Glutamatergic neuron (in vitro differentiated cells): ENCODE measurements around the gene NFASC. TPM values are rescaled to one million over a fixed set of nuclear protein-coding genes. Genes with fewer than 3 reads are reported as not detected.

ENCODE experiments used
- DNase-seq: peaks from one replicate; pipeline ENCODE4 v3.0.0; 2022
- H3K27ac Mint-ChIP-seq: one replicate; pipeline ENCODE4 v1.8.0; 2020; ENCODE audit warnings: mild to moderate bottlenecking, mixed read lengths, inconsistent platforms; ENCODE audit not compliant: unreplicated experiment
- H3K27me3 Mint-ChIP-seq: one replicate; pipeline ENCODE4 v1.8.0; 2020; ENCODE audit warnings: mild to moderate bottlenecking, moderate library complexity, mixed read lengths, inconsistent platforms; ENCODE audit not compliant: unreplicated experiment
- H3K36me3 Mint-ChIP-seq: one replicate; pipeline ENCODE4 v1.8.0; 2020; ENCODE audit warnings: mild to moderate bottlenecking, mixed read lengths, inconsistent platforms; ENCODE audit not compliant: unreplicated experiment
- H3K4me1 Mint-ChIP-seq: one replicate; pipeline ENCODE4 v1.8.0; 2020; ENCODE audit warnings: mild to moderate bottlenecking, low read depth, mixed read lengths, inconsistent platforms; ENCODE audit not compliant: unreplicated experiment
- H3K4me3 Mint-ChIP-seq: one replicate; pipeline ENCODE4 v1.8.0; 2020; ENCODE audit warnings: mild to moderate bottlenecking, mixed read lengths, inconsistent platforms; ENCODE audit not compliant: unreplicated experiment
- H3K9me3 Mint-ChIP-seq: one replicate; pipeline ENCODE4 v1.8.0; 2020; ENCODE audit warnings: mild to moderate bottlenecking, moderate library complexity, mixed read lengths, inconsistent platforms; ENCODE audit not compliant: unreplicated experiment
- total RNA-seq: library from RNA; stranded (reverse); fragmentation: NEBNext Ultra II Directional; extraction: Animal tissue kit (Norgen Biotek cat#: 25700); gene quantifications from one replicate; pipeline ENCODE4 v1.2.1, GENCODE V29; 2021; ENCODE audit not compliant: unreplicated experiment
- TF ChIP-seq, protein P1 (sequence below): fragments of 200-600 bp; sonication (generic); IDR thresholded peaks from one replicate; pipeline ENCODE4 v1.5.0; 2021; ENCODE audit not compliant: partially characterized antibody, unreplicated experiment

Gene NFASC
- total RNA-seq, 1 donor from 2014 or later = 301 TPM

DNA sequence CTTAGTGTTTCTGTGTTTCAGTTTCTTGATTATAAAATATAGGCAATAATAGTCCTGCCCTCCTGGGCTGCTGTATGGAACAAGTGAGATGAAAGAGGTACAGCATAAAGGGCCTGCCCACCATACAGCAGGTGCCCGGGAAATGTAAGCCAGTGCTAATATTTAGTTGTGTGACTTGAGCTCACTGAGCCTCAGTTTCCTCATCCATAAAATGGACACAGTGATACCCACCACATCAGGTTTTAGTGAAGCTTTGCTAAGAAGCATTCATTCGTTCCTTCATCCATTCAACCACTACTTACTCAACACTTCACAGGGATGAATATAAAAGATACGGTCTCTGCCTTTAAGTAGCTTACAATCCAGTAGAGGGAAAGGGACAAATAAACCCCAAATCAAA, 192.2 kb downstream of the NFASC start:
- peaks cover 13% of the 10 kb centered on the region for H3K27me3 Mint-ChIP-seq

GRCh38 chr1:205064301-205064700, 193.6 kb downstream of the NFASC start:
- H3K4me3 Mint-ChIP-seq = no peak overlapping the region
- H3K4me1 Mint-ChIP-seq = peaks cover 6% of the 10 kb centered on the region
- H3K36me3 Mint-ChIP-seq = peaks cover 5% of the 10 kb centered on the region
- H3K9me3 Mint-ChIP-seq = peaks cover 8% of the 10 kb centered on the region
- H3K27me3 Mint-ChIP-seq = peaks cover 15% of the 10 kb centered on the region
- DNase-seq = no peak
- H3K27ac Mint-ChIP-seq = no peak overlapping the region
- TF ChIP-seq, protein P1, sequence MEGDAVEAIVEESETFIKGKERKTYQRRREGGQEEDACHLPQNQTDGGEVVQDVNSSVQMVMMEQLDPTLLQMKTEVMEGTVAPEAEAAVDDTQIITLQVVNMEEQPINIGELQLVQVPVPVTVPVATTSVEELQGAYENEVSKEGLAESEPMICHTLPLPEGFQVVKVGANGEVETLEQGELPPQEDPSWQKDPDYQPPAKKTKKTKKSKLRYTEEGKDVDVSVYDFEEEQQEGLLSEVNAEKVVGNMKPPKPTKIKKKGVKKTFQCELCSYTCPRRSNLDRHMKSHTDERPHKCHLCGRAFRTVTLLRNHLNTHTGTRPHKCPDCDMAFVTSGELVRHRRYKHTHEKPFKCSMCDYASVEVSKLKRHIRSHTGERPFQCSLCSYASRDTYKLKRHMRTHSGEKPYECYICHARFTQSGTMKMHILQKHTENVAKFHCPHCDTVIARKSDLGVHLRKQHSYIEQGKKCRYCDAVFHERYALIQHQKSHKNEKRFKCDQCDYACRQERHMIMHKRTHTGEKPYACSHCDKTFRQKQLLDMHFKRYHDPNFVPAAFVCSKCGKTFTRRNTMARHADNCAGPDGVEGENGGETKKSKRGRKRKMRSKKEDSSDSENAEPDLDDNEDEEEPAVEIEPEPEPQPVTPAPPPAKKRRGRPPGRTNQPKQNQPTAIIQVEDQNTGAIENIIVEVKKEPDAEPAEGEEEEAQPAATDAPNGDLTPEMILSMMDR = no peak

More for the DNA sequence above, 192.2 kb downstream of the NFASC start:
- Mint-ChIP-seq H3K36me3 (peaks cover 5% of the 10 kb centered on the region), H3K27ac (no peak overlapping the region), H3K4me3 (no peak overlapping the region), H3K4me1 (peaks cover 6% of the 10 kb centered on the region), H3K9me3 (peaks cover 6% of the 10 kb centered on the region)
- TF ChIP-seq, protein P1 = no peak
- no peak for DNase-seq

- TF ChIP-seq, protein P1 = no peak
- Mint-ChIP-seq H3K4me1 (peaks cover 6% of the 10 kb centered on the region), H3K27me3 (peaks cover 12% of the 10 kb centered on the region), H3K36me3 (peaks cover 5% of the 10 kb centered on the region), H3K4me3 (no peak overlapping the region), H3K27ac (no peak overlapping the region), H3K9me3 (peaks cover 8% of the 10 kb centered on the region)
- DNase-seq = no peak
Measured at GRCh38 chr1:205064741-205065316, 194.2 kb downstream of the NFASC start.

- peaks cover 5% of the 10 kb centered on the region for H3K36me3 Mint-ChIP-seq
- H3K4me3 Mint-ChIP-seq = no peak overlapping the region
- H3K27ac Mint-ChIP-seq = no peak overlapping the region
- peaks cover 6% of the 10 kb centered on the region for H3K4me1 Mint-ChIP-seq
- TF ChIP-seq, protein P1 = no peak
- no peak for DNase-seq
- peaks cover 12% of the 10 kb centered on the region for H3K27me3 Mint-ChIP-seq
- peaks cover 5% of the 10 kb centered on the region for H3K9me3 Mint-ChIP-seq
Measured at GRCh38 chr1:205065666-205066065, 195.0 kb downstream of the NFASC start.

DNA sequence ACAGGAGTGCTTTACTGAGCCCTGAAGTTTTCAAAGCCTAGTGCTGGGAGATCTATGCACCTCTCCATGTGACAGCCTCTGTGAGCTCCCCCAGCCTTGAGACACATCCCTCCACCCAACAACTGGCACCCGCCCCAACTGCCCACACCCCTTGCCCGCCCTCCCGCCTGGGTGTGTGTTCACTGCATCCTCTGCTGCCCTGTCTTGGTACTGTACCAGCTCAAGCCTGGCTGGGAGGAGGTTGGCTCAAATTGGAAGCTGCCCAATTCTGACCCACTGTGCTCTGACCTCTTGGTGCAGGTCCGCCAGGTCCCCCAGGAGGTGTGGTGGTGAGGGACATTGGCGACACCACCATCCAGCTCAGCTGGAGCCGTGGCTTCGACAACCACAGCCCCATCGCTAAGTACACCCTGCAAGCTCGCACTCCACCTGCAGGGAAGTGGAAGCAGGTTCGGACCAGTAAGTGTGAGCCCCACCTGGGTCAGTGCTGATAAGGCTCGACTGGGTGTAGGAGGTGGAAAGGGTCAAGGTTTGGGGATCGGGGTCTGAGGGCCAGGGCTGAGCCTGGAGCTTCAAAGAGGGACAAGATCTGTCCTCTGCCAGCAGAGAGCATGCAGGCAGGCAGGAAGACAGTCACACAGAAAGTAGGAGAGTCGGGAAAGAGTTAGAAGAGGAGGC, 195.6 kb downstream of the NFASC start:
- TF ChIP-seq, protein P1 = no peak
- DNase-seq = no peak
- H3K4me3 Mint-ChIP-seq = no peak overlapping the region
- H3K27ac Mint-ChIP-seq = no peak overlapping the region
- H3K36me3 Mint-ChIP-seq = peaks cover 5% of the 10 kb centered on the region
- peaks cover 9% of the 10 kb centered on the region for H3K27me3 Mint-ChIP-seq
- peaks cover 7% of the 10 kb centered on the region for H3K9me3 Mint-ChIP-seq
- peaks cover 6% of the 10 kb centered on the region for H3K4me1 Mint-ChIP-seq
